HepG2 (cell line): ENCODE measurements around the gene SMAD6. TPM values are rescaled to one million over a fixed set of nuclear protein-coding genes. Genes with fewer than 3 reads are reported as not detected.
A peak's percentile ranks its signal among the peaks of the same experiment; 100 is the strongest.

ENCODE experiments used
- ATAC-seq: fragments of 200-7000 bp; cut with Tn5 transposase; 3 replicates; pipeline ENCODE4 v1.9.1; 2020; ENCODE audit warnings: mild to moderate bottlenecking, moderate library complexity
- BruUV-seq: library from RNA; stranded (reverse); fragments of 400-500 nt; replicated peaks from 2 replicates; lab custom pipeline; 2021; lab: Mats Ljungman, UMichigan
- CTCF ChIA-PET: fragments of 300-600 bp; formaldehyde crosslinking; extraction: SDS; loops from one replicate; lab custom pipeline; 2021; ENCODE audit warnings: low total read pairs, inconsistent platforms, low intra/inter-chr PET ratio; lab: Yijun Ruan, JAX
- POLR2A ChIA-PET: fragments of 350-600 bp; sonication (Branson Sonifier 250); formaldehyde crosslinking; loops from one replicate; lab custom pipeline; 2020; ENCODE audit warnings: antibody characterized with exemption, inconsistent platforms; lab: Yijun Ruan, JAX
- DNase-seq: peaks from one replicate; pipeline ENCODE4 v3.0.0-alpha.2; 2015; ENCODE audit warnings: low spot score
- FAIRE-seq: peaks from 3 replicates; lab custom pipeline; 2011; peaks lifted over from hg19 to GRCh38; lab: Jason Lieb, UNC
- H2AFZ ChIP-seq: one replicate; pipeline ENCODE4 v1.6.1; 2011; ENCODE audit warnings: low read length, inconsistent platforms
- H3K27ac ChIP-seq: fragments of 300-600 bp; 3 replicates; pipeline ENCODE4 v1.8.0; 2011; ENCODE audit warnings: mixed run types, mild to moderate bottlenecking, mixed read lengths, low read length, inconsistent platforms; ENCODE audit not compliant: insufficient read depth; ENCODE audit errors: extremely low read length
- H3K27me3 ChIP-seq, 2 experiments: fragments of 200-600 bp in 1 of 2; 2 replicates in 1 of 2; 3 replicates in 1 of 2; pipeline versions ENCODE4 v1.6.0 to v1.8.0; 2011; ENCODE audit warnings: low read length in 2 of 2, mild to moderate bottlenecking in 2 of 2, moderate library complexity in 2 of 2, inconsistent platforms in 1 of 2; ENCODE audit not compliant: insufficient read depth in 2 of 2, control insufficient read depth in 1 of 2
- H3K36me3 ChIP-seq, 2 experiments: fragments of 200-600 bp in 1 of 2; replicated peaks in 1 of 2; 2 replicates in 1 of 2; 3 replicates in 1 of 2; pipeline versions ENCODE4 v1.5.1 to v1.8.0; 2011; ENCODE audit warnings: low read length in 2 of 2, inconsistent platforms in 1 of 2; ENCODE audit not compliant: insufficient read depth in 2 of 2, control insufficient read depth in 1 of 2
- H3K4me1 ChIP-seq: 2 replicates; pipeline ENCODE4 v1.5.1; 2012; ENCODE audit warnings: low read length, inconsistent platforms; ENCODE audit not compliant: insufficient read depth
- H3K4me2 ChIP-seq: 2 replicates; pipeline ENCODE4 v1.6.0; 2011; ENCODE audit warnings: low read depth, low read length, inconsistent platforms
- H3K4me3 ChIP-seq, 3 experiments: fragments of 200-600 bp in 1 of 3; sonication (generic), shearing (Covaris generic) in 1 of 3; replicated peaks in 1 of 3; 2 replicates each; pipeline ENCODE4 v1.5.1; 2011 to 2016; ENCODE audit warnings: low read length in 3 of 3, inconsistent platforms in 2 of 3, low read depth in 2 of 3, mild to moderate bottlenecking in 2 of 3, control low read depth in 1 of 3, mixed read lengths in 1 of 3; ENCODE audit not compliant: insufficient read depth in 1 of 3
- H3K79me2 ChIP-seq: one replicate; pipeline ENCODE4 v1.6.1; 2011; ENCODE audit warnings: low read length, inconsistent platforms; ENCODE audit not compliant: insufficient read depth
- H3K9ac ChIP-seq: 2 replicates; pipeline ENCODE4 v1.6.0; 2011; ENCODE audit warnings: mild to moderate bottlenecking, low read depth, low read length, inconsistent platforms; ENCODE audit not compliant: insufficient read depth
- H3K9me3 ChIP-seq: 2 replicates; pipeline ENCODE4 v1.5.1; 2012; ENCODE audit warnings: mild to moderate bottlenecking, low read length
- H4K20me1 ChIP-seq: 2 replicates; pipeline ENCODE4 v1.6.0; 2011; ENCODE audit warnings: inconsistent platforms, mild to moderate bottlenecking, low read length, moderate library complexity; ENCODE audit not compliant: insufficient read depth
- MXI1 ChIP-seq: IDR thresholded peaks from 3 replicates; pipeline ENCODE4 v1.6.1; 2012; ENCODE audit warnings: low read depth, low read length, inconsistent platforms, borderline replicate concordance
- NFAT5 ChIP-seq: sonication (generic); formaldehyde crosslinking; IDR thresholded peaks from 2 replicates; pipeline ENCODE4 v1.4.0; 2020; ENCODE audit warnings: missing genetic modification reagents
- PHF21A ChIP-seq: sonication (generic); formaldehyde crosslinking; IDR thresholded peaks from 2 replicates; pipeline ENCODE4 v1.5.0; 2020; ENCODE audit warnings: mild to moderate bottlenecking, missing genetic modification reagents
- PRPF4 ChIP-seq: fragments of 200-400 bp; formaldehyde crosslinking; IDR thresholded peaks from 2 replicates; pipeline ENCODE4 v1.6.1; 2016; ENCODE audit warnings: low read length, low read depth; ENCODE audit not compliant: poor library complexity, severe bottlenecking
- RERE ChIP-seq: IDR thresholded peaks from 2 replicates; pipeline ENCODE4 v1.6.1; 2016; ENCODE audit warnings: low read depth, missing genetic modification reagents, missing compliant biosample characterization
- UBTF ChIP-seq: sonication (generic); formaldehyde crosslinking; IDR thresholded peaks from 2 replicates; pipeline ENCODE4 v1.4.0; 2020; ENCODE audit warnings: mild to moderate bottlenecking, missing genetic modification reagents
- ZNF143 ChIP-seq: sonication (generic); formaldehyde crosslinking; IDR thresholded peaks from 2 replicates; pipeline ENCODE4 v1.4.0; 2020; ENCODE audit warnings: missing genetic modification reagents
- ZNF326 ChIP-seq: sonication (generic); formaldehyde crosslinking; IDR thresholded peaks from 2 replicates; pipeline ENCODE4 v1.4.0; 2020; ENCODE audit warnings: missing genetic modification reagents, borderline replicate concordance
- ZNF780A ChIP-seq: sonication (generic); formaldehyde crosslinking; IDR thresholded peaks from 2 replicates; pipeline ENCODE4 v1.8.0; 2022; ENCODE audit warnings: mild to moderate bottlenecking, missing genetic modification reagents, moderate library complexity
- WGBS: methylation state at CpG from one replicate; pipeline ENCODE4 v1.1.6; 2017; ENCODE audit warnings: low lambda C conversion rate; 5-methylcytosine and 5-hydroxymethylcytosine counted together
- in situ Hi-C: cut with HindIII; loops from 2 replicates; pipeline ENCODE4 v1.10.0; 2017; ENCODE audit warnings: low pct_unique_long_range_greater_than_20kb; ENCODE audit not compliant: extremely low pct_ligation_motif_present
- intact Hi-C: fragments of 100-400 bp; cut with micrococcal nuclease; formaldehyde crosslinking; loops from one replicate; pipeline ENCODE4 v1.10.0; 2022; ENCODE audit not compliant: unreplicated experiment
- polyA plus RNA-seq, 8 experiments: library from polyadenylated mRNA; depleted of rRNA in 3 of 8; stranded (reverse) in 7 of 8; unstranded in 1 of 8; fragments of >200 nt; fragmentation: Illumina TruSeq in 4 of 8; extraction: Trizol in 4 of 8; gene quantifications; 2 replicates each; pipeline versions ENCODE4 v1.2.1 to v1.2.3, GENCODE V29; 2011 to 2016; ENCODE audit warnings: low read depth in 4 of 8, missing spikeins in 1 of 8, mixed read lengths in 1 of 8; ENCODE audit not compliant: insufficient read depth in 1 of 8
- total RNA-seq, 5 experiments: library from RNA; depleted of rRNA; stranded (reverse); fragments of >200 nt; fragmentation: Illumina TruSeq; extraction: Trizol; gene quantifications; 2 replicates each; pipeline ENCODE4 v1.2.3, GENCODE V29; 2016; ENCODE audit warnings: low read depth in 1 of 5

The SMAD6 gene
- total and polyA plus RNA-seq, 2 of the 13 experiments (the other 11 are each of a cell fraction or from before 2014, with no cell fraction given): 3.3 to 4.4 TPM

- CTCF ChIA-PET: no interaction called here
- intact Hi-C loops (loop anchor here (5.0 kb wide), 1 partner anchor 138 kb away; no protein-coding TSS in a partner anchor), in situ Hi-C loops (loop anchor here (5.0 kb wide), 3 partner anchors 68 to 138 kb away; no protein-coding TSS in a partner anchor)
- ATAC-seq (no peak), FAIRE-seq (peak; percentile 8), DNase-seq (no peak)
- Histone ChIP-seq H3K27ac (no peak overlapping the region), H3K4me1 (peaks cover 49% of the 10 kb centered on the region), H2AFZ (no peak overlapping the region), H4K20me1 (0 out of 2 replicates have a peak, but pooled peaks cover 9% of the 10 kb centered on the region), H3K79me2 (peaks cover 28% of the 10 kb centered on the region), H3K9ac (peak overlapping the region; percentile 83), H3K9me3 (no peaks in the 10 kb centered on the region), H3K4me2 (peak overlapping the region; percentile 88), H3K27me3 (no peaks in the 10 kb centered on the region; a peak in 1 of 5 replicates), H3K36me3 (no peaks in the 10 kb centered on the region; a peak in 1 of 5 replicates), H3K4me3 (peak overlapping the region; percentile 66 to 87 (median 87))
- no TSS peak for BruUV-seq
- 45% methylated on average over 5 of the region's 30 CpGs for WGBS
- POLR2A ChIA-PET: interaction anchor here (1.5 to 6.0 kb wide), 3 partner anchors 11 to 199 kb away, joined by 3 to 96 read pairs (median 15); partner anchors contain the start of gene ZWILCH
- TF ChIP-seq UBTF (CRISPR knock-in tag): peak; percentile 30; the same call in 1 of the 2 replicates
- peak; percentile 34; the same call in 1 of the 2 replicates for TF ChIP-seq NFAT5
- TF ChIP-seq ZNF326 (CRISPR knock-in tag): no peak
- no peak for TF ChIP-seq MXI1
- TF ChIP-seq PRPF4: no peak
- no peak for TF ChIP-seq ZNF780A (CRISPR knock-in tag)
- no peak for TF ChIP-seq ZNF143
- 0 out of 2 replicates have a peak, but pooled peaks have one; percentile 16 for TF ChIP-seq PHF21A (CRISPR knock-in tag)
- TF ChIP-seq RERE (CRISPR knock-in tag): no peak
Measured at GRCh38 chr15:66704019-66704802, 2.2 kb downstream of the SMAD6 start.
